Neutrophil (primary cell): ENCODE data around the gene SORCS2.

ENCODE experiments used
- H3K27ac ChIP-seq: fragments of 200-600 bp; sonication (generic); 2 replicates; pipeline ENCODE4 v1.5.1; 2016; ENCODE audit warnings: mild to moderate bottlenecking, moderate library complexity
- H3K27me3 ChIP-seq: fragments of 200-600 bp; sonication (generic); 2 replicates; pipeline ENCODE4 v1.6.0; 2016; ENCODE audit warnings: mild to moderate bottlenecking
- H3K36me3 ChIP-seq: fragments of 200-600 bp; sonication (generic); 2 replicates; pipeline ENCODE4 v1.5.1; 2017
- H3K4me1 ChIP-seq, 2 experiments: fragments of 200-600 bp in 1 of 2; sonication (generic) in 1 of 2; 1 replicate in 1 of 2; 2 replicates in 1 of 2; pipeline versions ENCODE4 v1.5.1 to v1.6.1; 2013 to 2016; ENCODE audit warnings: low read depth in 1 of 2, low read length in 1 of 2, mild to moderate bottlenecking in 1 of 2, moderate library complexity in 1 of 2; ENCODE audit not compliant: control insufficient read depth in 1 of 2, insufficient read depth in 1 of 2
- H3K4me3 ChIP-seq, 2 experiments: fragments of 200-600 bp in 1 of 2; sonication (generic) in 1 of 2; 1 replicate in 1 of 2; 2 replicates in 1 of 2; pipeline ENCODE4 v1.5.1; 2013 to 2016; ENCODE audit warnings: low read depth in 1 of 2, low read length in 1 of 2, mild to moderate bottlenecking in 1 of 2, moderate library complexity in 1 of 2
- H3K9me3 ChIP-seq: fragments of 200-600 bp; sonication (generic); 2 replicates; pipeline ENCODE4 v1.5.1; 2016
- CTCF ChIP-seq: fragments of 200-600 bp; sonication (generic); IDR thresholded peaks from 2 replicates; pipeline ENCODE4 v1.5.1; 2016; ENCODE audit warnings: antibody characterized with exemption

The SORCS2 gene

GRCh38 chr4:7190691-7191545, 1.4 kb upstream of the SORCS2 start:
- TF ChIP-seq CTCF, result no peak
- Histone ChIP-seq H3K9me3 (no peaks in the 10 kb centered on the region), H3K27ac (no peak overlapping the region), H3K4me3 (no peak overlapping the region), H3K4me1 (no peaks in the 10 kb centered on the region), H3K27me3 (peaks cover 87% of the 10 kb centered on the region), H3K36me3 (no peaks in the 10 kb centered on the region)

GRCh38 chr4:7191546-7192251, 639 bp upstream of the SORCS2 start:
- H3K4me3 ChIP-seq, result no peak overlapping the region
- no peaks in the 10 kb centered on the region for H3K4me1 ChIP-seq
- H3K27me3 ChIP-seq, result peaks cover 95% of the 10 kb centered on the region
- TF ChIP-seq CTCF, result no peak
- H3K9me3 ChIP-seq, result no peaks in the 10 kb centered on the region
- H3K36me3 ChIP-seq, result no peaks in the 10 kb centered on the region
- H3K27ac ChIP-seq, result no peak overlapping the region

GRCh38 chr4:7193030-7193958, 956 bp downstream of the SORCS2 start:
- no peak for TF ChIP-seq CTCF
- Histone ChIP-seq H3K27ac (no peak overlapping the region), H3K27me3 (peaks cover 89% of the 10 kb centered on the region), H3K4me3 (no peak overlapping the region), H3K36me3 (no peaks in the 10 kb centered on the region), H3K4me1 (no peaks in the 10 kb centered on the region), H3K9me3 (no peaks in the 10 kb centered on the region)

- Histone ChIP-seq H3K36me3 (no peaks in the 10 kb centered on the region), H3K27me3 (peaks cover 82% of the 10 kb centered on the region), H3K4me3 (no peak overlapping the region), H3K27ac (no peak overlapping the region), H3K9me3 (no peaks in the 10 kb centered on the region), H3K4me1 (no peaks in the 10 kb centered on the region)
- no peak for TF ChIP-seq CTCF
Observed at GRCh38 chr4:7194251-7195140, 2.2 kb downstream of the SORCS2 start.
